ENCODE data around the gene ZNF598.

ZNF598 gene

GRCh38 chr16:2003827-2004641, 5.6 kb downstream of the ZNF598 start:
- no peak for TF ChIP-seq ZFX (IDR thresholded peaks at IDR 0.05; ENCODE audit: borderline replicate concordance)
- TF ChIP-seq, protein P1, sequence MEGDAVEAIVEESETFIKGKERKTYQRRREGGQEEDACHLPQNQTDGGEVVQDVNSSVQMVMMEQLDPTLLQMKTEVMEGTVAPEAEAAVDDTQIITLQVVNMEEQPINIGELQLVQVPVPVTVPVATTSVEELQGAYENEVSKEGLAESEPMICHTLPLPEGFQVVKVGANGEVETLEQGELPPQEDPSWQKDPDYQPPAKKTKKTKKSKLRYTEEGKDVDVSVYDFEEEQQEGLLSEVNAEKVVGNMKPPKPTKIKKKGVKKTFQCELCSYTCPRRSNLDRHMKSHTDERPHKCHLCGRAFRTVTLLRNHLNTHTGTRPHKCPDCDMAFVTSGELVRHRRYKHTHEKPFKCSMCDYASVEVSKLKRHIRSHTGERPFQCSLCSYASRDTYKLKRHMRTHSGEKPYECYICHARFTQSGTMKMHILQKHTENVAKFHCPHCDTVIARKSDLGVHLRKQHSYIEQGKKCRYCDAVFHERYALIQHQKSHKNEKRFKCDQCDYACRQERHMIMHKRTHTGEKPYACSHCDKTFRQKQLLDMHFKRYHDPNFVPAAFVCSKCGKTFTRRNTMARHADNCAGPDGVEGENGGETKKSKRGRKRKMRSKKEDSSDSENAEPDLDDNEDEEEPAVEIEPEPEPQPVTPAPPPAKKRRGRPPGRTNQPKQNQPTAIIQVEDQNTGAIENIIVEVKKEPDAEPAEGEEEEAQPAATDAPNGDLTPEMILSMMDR (IDR thresholded peaks at IDR 0.05), result peak; percentile 99
- H3K27ac ChIP-seq, result peak overlapping the region; percentile 64

GRCh38 chr16:2003231-2003826, 6.3 kb downstream of the ZNF598 start:
- H3K27ac ChIP-seq, result peak overlapping the region; percentile 64; the same call in 1 of the 2 replicates
- no peak for TF ChIP-seq ZFX (IDR thresholded peaks at IDR 0.05; ENCODE audit: borderline replicate concordance)
- TF ChIP-seq, protein P1 (IDR thresholded peaks at IDR 0.05), result no peak

GRCh38 chr16:2002406-2003230, 7.0 kb downstream of the ZNF598 start:
- TF ChIP-seq, protein P1 (IDR thresholded peaks at IDR 0.05), result no peak
- TF ChIP-seq ZFX (IDR thresholded peaks at IDR 0.05; ENCODE audit: borderline replicate concordance), result no peak

DNA sequence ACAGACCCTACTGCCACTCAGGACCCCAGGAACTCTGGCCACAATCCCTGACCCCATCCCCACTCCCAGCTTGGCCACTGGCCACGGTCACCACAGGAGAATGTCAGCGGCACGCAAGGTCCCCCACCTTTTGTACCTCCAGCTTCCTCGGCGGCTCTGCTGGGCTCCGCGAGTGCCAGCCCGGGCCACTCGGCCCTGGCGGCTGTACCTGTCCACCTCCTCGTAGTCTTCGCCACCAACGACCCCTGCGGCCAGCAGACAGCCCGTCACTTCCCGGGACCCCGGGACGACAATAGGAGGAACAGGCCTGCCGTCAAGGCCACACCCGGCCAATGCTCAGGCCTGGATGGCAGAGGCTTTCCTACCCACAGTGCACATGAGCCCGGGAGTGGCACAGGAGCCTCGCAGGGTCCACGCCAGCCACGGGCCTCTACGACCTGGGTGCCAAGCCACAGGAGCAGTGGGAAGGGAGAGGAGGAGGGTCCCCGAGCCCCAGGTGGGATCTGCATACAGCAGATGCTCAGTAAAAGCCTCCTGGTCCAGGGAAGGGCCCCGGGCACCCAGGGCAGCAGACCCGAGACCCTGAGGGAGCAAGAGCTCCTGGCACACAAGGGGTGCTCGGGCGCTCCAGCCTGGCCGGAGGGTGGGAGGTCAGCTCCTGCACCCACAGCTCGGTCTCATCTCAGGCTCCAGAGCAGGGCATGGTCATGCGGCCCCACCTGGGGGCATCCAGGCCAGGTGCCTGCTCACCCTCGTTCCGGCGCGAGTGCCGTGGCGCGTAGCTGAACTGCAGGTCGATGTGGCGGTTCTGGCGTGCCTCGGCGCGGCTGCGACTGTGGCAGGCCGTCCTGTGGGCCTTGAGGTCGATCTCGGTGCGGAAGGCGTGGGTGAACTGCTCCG, 7.9 kb downstream of the ZNF598 start:
- TF ChIP-seq ZFX (IDR thresholded peaks at IDR 0.05; ENCODE audit: borderline replicate concordance), result no peak
- TF ChIP-seq, protein P1 (IDR thresholded peaks at IDR 0.05), result no peak

More at GRCh38 chr16:2002406-2003230, 7.0 kb downstream of the ZNF598 start:
- no peak overlapping the region for H3K27ac ChIP-seq

DNA sequence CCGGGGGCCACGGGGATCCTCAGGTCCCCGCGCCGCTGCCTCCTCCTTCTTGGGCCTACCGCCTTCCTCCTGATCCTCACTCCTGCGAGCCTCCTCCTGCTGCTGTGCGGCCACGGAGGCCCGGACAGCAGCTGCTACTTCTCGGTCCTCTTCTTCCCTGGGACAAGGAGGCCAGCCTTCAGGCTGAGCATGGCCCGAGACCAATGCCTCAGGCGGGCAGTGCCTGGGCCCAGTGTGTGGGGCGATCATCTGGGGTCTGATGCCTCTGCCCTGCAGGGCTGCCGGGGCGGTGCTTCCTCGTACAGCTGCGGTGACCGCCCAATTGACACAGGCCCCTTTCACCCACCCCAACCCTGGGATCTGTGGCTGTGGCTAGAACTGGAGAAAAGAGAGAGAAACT, 8.6 kb downstream of the ZNF598 start:
- TF ChIP-seq ZFX (IDR thresholded peaks at IDR 0.05; ENCODE audit: borderline replicate concordance), result no peak
- TF ChIP-seq, protein P1 (IDR thresholded peaks at IDR 0.05), result no peak
- no peak overlapping the region for H3K27ac ChIP-seq

More for the DNA sequence above, 7.9 kb downstream of the ZNF598 start:
- H3K27ac ChIP-seq, result no peak overlapping the region

GRCh38 chr16:1999866-2000514, 9.6 kb downstream of the ZNF598 start:
- no peak overlapping the region for H3K27ac ChIP-seq
- TF ChIP-seq, protein P1 (IDR thresholded peaks at IDR 0.05), result no peak
- no peak for TF ChIP-seq ZFX (IDR thresholded peaks at IDR 0.05; ENCODE audit: borderline replicate concordance)

Data from 22Rv1 (cell line).